GM12891 (cell line): ENCODE measurements around the gene SYNGAP1.

Source experiments
- PAX5 ChIP-seq: IDR thresholded peaks from 2 replicates; pipeline ENCODE4 v1.6.1; 2011; ENCODE audit warnings: low read length, moderate library complexity, mild to moderate bottlenecking; ENCODE audit not compliant: insufficient read depth, severe bottlenecking
- POLR2A ChIP-seq: IDR thresholded peaks from 2 replicates; pipeline ENCODE4 v1.6.1; 2011; ENCODE audit warnings: low read depth, low read length, control low read depth
- POLR2AphosphoS5 ChIP-seq: IDR thresholded peaks from 2 replicates; pipeline ENCODE4 v1.6.1; 2011; ENCODE audit warnings: low read depth, low read length, control low read depth
- SPI1 ChIP-seq: IDR thresholded peaks from 2 replicates; pipeline ENCODE4 v1.6.1; 2011; ENCODE audit warnings: low read depth, low read length, control low read depth
- TAF1 ChIP-seq: IDR thresholded peaks from 2 replicates; pipeline ENCODE4 v1.6.1; 2011; ENCODE audit warnings: low read depth, low read length, control low read depth

GRCh38 chr6:33397541-33397940 is 22.3 kb upstream of the SYNGAP1 start:
- no peak for TF ChIP-seq POLR2AphosphoS5
- TF ChIP-seq TAF1: no peak
- TF ChIP-seq POLR2A: no peak
- TF ChIP-seq SPI1: no peak
- no peak for TF ChIP-seq PAX5
